CD4-positive, alpha-beta T cell treated with Interleukin-6 at 100 ng/mL for 8 hours (primary cell): Measurements from ENCODE around the gene EEF1AKMT3.

Experiments used
- DNase-seq: peaks from one replicate; pipeline ENCODE4 v3.0.0-alpha.2; 2020; ENCODE audit warnings: mixed read lengths, low spot score

EEF1AKMT3 gene

GRCh38 chr12:57772429-57773322, at the start of gene EEF1AKMT3:
Gene EEF1AKMT3, plus strand, starts transcription at chr12:57772614. Its CDS starts 111 bp downstream, at chr12:57772725.
- no peak for DNase-seq

DNA sequence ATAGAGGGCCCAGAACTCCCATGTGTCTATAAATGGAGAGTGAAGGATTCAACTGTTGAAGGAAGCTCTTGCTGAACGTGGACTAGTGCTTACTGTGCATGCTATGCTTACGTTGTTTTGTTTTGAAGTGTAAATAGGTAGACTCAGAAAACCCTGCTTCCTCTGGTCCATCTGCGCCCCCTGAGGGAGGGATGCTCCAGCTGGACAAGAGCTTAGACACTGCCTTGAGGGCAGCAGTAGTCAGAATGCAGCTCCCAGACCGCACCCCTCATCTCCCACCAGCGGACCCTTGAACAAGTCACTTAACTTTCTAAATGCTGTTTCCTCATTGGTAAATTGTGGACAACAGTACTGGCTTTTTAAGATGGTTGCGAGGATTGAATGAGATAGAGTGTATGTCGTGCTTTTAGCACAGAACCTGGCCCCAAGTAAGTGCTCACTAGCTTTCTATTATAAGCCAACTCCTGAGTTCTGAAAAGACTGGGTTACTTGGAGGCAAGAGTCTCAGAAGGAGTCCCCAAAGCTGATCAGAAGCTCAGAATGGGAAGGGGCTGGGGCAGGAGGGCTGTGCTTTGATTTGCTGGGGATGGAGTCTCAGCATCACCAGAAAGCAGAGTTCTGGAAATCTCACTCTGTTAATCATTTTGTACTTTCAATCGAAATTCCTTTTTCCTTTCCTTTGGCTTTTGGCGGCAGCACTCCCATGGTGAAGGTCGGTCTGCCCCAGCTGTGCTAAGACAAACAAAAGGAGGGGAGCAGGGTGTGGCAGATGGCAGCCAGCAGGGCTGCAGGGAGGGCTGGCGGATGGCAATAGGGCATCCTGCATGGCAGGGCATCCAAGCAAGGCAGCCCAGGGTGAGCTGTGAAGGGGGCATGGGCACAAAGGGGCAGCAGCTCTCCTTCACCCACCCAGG, 49.4 kb upstream of the EEF1AKMT3 start:
- DNase-seq: no peak

GRCh38 chr12:57723630-57723962, 48.8 kb upstream of the EEF1AKMT3 start:
- no peak for DNase-seq

DNA sequence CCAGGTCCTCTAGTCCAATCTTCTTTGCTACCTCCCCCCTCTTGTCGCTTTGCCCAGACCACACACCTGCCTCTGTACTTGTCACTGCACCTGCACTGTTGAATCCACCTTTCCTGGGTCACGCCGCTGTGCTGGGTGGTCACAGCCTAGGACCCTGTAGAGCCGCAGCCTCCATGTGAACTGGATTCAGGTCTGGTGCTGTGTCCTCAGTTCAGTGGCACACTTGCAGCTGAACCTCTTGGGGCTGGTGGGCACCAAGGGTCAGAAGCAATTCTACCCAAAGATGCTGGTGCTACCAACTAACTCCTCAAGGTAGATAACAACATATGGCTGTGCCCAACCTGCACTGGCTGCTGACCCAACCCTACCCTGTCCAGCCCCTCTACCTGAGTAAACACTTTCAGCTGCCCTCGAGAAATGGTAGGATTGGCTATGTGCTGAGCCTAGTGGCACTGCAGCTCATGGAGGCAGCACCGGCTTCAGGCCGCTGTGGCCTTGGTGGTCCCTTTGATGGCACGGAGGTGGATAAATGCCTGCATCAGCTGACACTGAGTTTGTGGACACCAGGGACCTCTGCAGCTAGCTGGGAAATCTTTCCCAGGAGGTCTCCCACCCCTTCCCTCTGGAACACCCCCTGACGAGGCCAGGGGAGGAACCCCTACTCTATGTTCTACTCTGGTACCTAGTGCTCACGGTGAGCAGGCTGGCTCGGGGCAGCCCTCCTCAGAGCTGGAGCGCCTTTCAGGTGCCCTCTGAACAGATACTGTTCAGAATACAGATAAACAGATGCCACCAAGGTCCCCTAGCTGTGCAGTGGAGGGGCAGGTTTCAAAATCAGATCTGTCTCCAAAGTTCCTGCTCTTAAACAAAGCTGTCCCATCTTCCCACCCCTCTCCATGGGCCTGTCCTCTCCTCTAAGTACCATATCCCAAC, 48.1 kb upstream of the EEF1AKMT3 start:
- DNase-seq: no peak

DNA sequence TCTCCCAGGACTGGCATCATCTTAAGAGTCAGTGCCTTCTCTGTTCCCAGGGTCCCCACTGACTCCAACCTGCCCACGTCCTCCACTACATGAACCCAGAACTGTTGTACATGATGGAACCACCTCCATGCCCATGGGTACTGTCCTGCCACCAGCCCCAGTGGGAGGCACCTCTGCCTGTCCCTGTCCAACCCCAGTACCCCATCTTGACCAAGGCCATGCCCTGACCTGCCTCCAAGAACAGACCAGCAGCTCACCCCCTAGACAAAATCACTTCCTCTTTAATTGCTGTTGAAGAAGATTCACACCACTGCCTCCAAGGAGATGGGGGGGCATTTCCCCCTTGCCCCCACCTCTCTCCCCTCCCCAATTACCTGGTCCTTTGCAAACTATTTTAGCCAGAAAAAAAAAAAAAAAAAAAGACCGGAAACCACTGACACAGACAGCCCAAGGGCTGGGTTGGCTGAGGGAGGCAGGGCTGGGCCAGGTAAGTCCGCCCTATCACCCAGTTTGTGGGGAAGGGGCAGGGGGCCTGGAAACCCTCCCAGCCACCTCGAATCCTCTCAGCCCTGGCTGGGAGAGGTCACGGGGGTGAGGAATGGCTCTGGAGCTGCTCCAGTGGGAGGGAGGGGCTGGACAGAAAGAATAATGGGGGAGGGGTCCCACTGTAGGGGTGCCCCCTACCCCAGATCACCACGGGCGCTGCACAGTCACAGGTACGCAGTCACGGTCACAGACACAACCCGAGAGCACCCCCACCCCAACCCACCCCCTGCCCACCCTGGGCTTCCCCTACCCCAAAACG, 47.3 kb upstream of the EEF1AKMT3 start:
- no peak for DNase-seq

DNA sequence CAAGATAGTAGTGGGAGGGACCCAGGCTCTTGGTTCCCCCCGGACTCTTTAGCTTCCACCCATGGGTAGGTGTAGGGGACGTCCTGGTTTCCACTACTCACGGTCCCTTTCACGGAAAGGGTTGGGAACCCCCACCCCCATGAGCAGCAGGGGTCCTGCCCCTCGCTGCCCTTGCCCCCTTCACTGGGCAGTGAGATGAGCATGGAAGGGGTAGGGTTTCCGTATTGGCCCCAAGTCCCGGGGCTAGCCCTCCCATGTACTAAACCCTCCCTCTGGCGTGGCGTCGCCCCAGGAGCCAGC, 46.6 kb upstream of the EEF1AKMT3 start:
- no peak for DNase-seq

GRCh38 chr12:57726151-57726883, 46.1 kb upstream of the EEF1AKMT3 start:
- DNase-seq: no peak

GRCh38 chr12:57726884-57727757, 45.3 kb upstream of the EEF1AKMT3 start:
- DNase-seq: no peak

GRCh38 chr12:57727758-57728395, 44.5 kb upstream of the EEF1AKMT3 start:
- no peak for DNase-seq

GRCh38 chr12:57729321-57729844, 43.0 kb upstream of the EEF1AKMT3 start:
- no peak for DNase-seq

- no peak for DNase-seq
Measured at GRCh38 chr12:57730336-57731067, 41.9 kb upstream of the EEF1AKMT3 start.

DNA sequence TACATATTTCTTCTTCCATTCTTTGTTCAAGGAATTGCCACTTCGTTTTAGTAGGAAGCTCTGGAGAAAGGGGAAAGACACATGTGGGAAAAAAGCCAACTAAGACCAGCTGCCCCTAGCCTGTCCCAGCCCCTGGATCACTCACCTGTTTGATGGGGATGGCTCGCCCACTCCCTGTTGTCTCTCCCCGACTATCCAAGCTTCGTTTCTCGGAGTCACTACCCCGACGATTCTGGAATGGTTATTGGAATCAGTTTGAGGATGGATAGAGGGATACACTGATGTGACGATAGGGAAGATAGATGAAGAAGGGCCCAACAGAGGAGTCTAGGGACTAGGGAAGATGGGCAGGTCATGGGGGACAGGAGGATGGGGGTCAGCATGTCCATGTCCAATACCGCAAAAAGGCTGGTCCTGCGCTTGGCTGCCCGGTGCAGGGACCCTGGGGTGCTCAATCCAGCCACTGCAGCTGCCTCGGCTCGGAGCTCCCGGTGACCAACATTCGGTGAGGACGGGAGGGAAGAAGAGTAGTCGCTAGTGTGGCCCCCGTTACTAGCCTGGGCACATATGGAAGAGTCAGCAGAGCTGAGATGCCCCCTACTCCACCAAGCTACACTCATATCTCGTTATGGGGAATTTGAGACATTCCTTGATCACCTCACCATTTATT, 40.9 kb upstream of the EEF1AKMT3 start:
- DNase-seq: no peak

DNA sequence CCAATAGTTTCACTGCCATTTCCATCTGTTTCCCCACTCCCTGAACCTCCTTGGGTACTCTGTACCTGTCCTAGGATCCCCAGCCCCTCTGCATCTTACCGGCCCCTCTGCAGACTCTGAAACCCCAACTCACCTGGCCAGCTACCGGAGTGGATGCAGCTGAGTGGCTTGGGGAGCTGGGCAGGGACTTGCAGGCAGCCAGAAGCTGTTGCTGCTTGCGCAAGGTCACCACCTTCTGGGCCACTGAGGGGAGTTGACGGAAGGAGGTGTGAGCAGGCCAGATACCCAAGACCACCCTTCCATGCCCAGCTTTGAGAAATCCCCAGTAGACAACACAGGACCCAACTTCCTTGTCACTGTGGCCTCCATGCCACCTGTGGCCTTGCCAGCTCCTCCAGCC, 40.1 kb upstream of the EEF1AKMT3 start:
- no peak for DNase-seq

- DNase-seq: no peak
Measured at GRCh38 chr12:57732726-57733593, 39.5 kb upstream of the EEF1AKMT3 start.

DNA sequence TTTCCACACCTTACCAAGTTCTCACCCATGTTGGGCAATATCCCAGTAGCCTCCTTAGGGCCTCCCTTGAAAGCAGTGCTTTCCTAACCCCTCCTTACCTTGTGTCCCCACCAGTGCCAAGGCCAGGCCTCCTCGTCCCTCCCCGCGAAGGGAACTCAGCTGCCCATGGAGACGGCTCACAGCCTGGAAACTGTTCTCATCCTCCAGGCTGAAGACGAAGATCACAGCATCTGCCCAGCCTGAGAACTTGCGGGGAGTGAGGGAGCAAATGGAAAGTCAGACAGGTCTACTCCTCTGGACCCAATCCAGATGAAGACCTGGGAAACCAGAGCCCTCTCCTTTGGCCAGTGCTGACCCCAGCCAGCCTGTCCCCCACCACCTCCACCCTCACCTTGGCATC, 38.5 kb upstream of the EEF1AKMT3 start:
- no peak for DNase-seq

GRCh38 chr12:57734591-57734990, 37.8 kb upstream of the EEF1AKMT3 start:
- DNase-seq: no peak
